HG03280 (cell line): ENCODE data around the gene MIDN.

Experiments used
- ATAC-seq: cut with Tn5 transposase; IDR thresholded peaks from one replicate; pipeline ENCODE4 v1.9.1; 2021; ENCODE audit warnings: mild to moderate bottlenecking, moderate library complexity; ENCODE audit not compliant: unreplicated experiment

The MIDN gene

DNA sequence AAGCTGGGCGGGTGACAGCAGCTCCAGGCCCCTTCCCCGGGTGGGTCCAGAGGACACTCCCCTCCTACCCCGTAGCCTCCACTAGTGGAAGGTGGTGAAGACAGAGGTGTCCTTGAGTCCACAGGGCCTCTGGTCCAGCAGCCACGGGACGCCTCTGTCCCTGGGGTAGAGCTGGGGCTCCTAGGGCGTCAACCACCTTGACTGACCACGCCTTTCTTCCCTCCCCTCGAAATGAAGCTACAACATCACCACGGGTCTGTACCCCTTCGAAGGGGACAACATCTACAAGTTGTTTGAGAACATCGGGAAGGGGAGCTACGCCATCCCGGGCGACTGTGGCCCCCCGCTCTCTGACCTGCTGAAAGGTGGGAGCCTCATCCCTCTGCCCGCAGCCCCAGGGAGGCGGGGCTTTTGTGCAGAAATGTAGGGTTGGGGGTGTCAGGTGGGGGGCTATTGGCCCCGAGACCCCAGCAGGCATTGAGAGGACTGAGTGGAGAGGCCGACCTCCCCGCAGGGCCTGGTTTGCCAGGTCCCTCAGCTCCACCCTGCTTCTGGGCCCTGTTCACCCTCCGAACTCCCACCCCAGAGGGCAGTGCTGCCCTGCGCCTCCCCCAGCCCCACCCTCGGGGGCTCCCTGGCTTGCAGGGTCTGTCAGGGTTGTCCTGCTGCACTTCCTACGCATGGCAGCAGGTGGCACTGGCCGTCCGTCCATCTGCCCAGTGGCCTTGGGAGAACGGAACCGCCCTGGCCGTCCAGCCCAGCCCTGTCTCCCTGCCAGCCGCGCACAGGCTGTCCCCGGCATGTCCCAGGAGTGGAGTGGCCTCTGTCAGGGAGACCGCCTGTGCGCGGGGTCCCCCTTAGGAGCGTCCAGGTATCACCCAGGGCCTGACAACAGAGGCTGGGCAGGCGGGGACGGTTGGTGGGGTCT, 27.1 kb upstream of the MIDN start:
- ATAC-seq, result no peak

DNA sequence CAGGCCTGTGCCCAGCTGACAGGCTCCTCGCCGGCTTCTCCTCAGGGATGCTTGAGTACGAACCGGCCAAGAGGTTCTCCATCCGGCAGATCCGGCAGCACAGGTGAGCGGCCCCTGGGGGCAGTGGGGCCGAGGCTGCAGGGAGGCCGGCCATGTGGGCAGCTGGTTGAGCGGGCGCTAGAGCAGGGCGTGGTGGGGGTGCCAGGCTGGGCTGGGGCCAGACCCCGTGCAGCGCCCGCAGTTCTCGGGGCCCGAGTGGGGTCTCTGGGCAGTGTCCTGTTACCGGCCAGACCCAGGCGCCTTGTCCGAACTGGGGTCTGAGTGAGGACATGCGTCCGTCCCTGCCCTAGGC, 26.5 kb upstream of the MIDN start:
- no peak for ATAC-seq

DNA sequence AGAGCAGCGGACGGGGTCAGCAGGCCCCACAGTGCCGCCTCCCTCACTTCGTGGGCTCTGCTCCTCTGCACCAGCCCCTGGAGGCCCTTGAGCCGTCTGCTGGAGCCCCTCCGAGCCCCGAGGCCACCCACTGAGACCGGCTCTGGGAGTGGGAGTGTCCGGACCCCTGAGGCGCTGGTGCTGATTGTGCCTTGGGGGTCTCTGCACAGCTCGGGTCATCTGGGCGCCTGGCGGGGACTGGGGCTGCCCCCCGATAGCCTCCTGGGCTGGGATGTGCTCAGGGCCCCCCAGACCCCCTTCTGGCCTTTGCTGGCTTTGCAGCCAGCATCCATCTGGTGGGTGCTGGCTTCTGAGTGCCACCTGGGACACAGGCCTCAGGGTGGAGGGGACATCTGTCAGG, 26.0 kb upstream of the MIDN start:
- no peak for ATAC-seq

DNA sequence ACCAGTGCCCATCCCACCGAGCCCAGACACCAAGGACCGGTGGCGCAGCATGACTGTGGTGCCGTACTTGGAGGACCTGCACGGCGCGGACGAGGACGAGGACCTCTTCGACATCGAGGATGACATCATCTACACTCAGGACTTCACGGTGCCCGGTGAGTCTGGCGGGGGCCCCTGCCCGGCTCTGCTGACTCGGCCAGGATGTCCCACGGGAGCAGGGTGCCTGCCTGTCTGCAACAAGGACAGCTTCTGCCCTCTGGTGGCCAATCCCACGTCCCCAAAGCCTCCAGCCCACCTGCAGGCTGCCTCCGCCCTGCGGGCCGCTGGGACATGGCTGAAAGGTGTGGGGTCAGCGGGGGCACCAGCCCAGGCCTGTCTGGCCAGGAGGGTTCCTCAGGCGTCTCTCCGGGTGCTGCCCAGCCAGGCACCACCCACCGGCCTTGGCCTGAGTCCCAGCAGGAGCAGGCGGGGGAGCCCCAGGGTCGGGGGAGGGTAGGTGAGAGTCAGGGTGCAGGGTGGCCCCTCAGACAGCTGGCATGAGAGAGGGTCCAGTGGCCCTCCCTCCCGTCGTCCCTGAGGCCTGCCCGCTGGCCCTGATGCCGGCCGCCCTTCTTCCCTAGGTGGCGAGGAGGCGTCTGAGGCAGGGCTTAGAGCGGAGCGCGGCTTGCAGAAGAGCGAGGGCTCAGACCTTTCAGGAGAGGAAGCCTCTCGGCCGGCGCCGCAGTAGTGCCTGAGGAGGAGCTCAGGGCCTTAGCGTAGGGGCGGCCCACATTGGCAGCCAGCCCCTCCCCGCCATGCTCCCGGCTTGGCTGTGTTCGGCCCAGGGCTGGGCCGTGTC, 25.1 kb upstream of the MIDN start:
- ATAC-seq, result no peak

DNA sequence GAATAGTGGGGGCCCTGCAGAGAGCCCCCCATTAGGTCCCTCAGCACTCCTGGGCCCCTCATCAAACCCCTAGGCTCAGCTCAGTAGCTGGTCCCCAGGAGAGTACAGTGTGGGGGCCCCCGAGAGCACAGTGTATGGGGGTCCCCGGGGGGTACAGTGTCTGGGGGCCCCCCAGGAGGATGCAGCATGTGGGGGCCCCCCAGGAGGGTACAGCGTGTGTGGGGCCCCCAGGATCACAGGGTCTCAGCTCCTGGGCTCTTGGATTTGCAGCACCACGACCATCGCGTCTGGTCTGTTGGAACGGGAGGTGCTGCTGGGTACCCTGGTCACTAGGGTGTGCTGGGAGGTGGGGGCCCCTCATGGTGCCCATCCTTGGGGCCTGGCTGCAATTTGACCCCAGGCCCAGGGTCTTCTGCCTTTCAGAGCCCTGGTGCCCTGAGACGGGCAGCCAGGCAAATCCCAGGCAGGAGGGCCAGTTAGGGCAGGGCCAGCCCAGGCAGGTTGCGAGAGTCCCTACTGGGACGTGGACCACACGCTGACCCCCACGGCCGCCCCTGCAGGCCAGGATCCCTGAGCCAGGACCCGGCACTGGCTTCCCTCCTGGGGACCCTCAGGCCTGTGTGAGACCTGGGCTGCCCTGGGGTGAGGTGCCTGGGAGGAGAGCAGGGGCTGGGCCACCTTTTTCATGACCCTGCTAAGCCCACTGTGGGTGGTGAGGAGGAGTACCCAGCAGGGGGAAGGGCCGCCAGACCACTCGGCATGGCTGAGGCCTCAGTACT, 24.1 kb upstream of the MIDN start:
- ATAC-seq, result no peak

DNA sequence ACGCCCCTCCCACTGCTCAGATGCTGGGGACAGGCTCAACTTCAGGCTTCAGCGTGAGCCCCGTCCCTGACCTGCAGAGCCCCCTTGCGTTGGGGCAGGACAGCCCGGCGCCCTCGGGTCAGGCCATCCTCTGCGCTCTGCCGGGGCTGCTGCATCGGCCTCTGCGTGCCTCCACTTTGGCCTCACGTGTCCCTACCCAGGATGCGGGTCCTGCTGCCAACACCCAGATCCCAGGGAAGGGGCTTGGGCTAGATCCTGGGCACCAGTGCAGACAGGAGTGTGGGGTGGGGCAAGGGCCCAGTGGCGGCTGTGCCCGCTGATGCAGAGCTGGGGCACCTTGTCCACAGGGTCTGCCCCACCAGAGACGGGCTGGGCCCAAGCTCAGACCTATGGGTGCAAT, 23.5 kb upstream of the MIDN start:
- ATAC-seq, result no peak

DNA sequence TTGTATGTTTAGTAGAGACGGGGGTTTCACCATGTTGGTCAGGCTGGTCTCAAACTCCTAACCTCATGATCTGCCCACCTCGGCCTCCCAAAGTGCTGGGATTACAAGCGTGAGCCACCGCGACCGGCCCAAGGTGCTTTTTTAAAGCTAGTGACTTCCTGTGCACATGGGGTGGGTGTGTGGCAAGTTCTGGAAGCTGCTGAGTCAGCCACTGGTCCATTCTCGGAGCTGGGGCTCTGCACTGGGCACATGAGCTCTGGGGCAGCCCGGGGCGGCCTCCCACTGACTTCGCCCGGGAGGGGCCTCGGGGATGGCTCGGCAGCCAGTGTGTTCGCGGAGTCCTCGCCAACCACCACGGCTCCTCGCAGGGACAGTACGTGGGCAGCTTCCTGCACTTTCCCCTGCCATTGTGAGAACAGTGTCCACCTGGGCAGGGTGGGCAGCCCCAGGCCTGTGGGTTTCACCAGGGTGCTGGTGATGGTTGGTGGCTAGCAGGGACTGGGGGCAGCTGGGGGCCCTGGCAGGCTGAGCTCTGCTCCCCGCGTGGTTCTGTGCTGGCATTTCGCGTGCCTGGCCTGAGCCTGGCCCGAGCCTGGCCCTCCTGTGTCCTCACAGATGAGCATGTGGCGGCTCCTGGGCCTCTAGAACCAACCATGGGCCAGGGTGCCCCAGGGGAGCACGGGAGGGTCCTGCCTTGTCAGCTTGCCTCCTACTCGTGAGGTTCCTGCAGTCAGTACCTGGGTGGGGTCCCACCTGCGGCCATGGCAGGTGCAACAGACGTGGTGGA, 22.8 kb upstream of the MIDN start:
- no peak for ATAC-seq

DNA sequence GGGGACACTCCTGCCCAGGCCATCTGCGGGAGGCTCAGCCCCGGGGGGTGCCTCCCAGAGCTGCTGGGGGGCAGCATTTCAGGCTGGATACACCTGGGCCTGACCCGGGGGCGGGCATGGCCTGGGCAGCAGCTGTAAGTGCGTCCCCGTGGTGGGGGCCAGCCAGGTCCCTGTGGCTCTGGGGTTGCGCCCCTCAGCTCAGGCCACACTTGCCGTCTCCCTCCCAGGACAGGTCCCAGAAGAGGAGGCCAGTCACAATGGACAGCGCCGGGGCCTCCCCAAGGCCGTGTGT, 22.2 kb upstream of the MIDN start:
- ATAC-seq, result no peak

DNA sequence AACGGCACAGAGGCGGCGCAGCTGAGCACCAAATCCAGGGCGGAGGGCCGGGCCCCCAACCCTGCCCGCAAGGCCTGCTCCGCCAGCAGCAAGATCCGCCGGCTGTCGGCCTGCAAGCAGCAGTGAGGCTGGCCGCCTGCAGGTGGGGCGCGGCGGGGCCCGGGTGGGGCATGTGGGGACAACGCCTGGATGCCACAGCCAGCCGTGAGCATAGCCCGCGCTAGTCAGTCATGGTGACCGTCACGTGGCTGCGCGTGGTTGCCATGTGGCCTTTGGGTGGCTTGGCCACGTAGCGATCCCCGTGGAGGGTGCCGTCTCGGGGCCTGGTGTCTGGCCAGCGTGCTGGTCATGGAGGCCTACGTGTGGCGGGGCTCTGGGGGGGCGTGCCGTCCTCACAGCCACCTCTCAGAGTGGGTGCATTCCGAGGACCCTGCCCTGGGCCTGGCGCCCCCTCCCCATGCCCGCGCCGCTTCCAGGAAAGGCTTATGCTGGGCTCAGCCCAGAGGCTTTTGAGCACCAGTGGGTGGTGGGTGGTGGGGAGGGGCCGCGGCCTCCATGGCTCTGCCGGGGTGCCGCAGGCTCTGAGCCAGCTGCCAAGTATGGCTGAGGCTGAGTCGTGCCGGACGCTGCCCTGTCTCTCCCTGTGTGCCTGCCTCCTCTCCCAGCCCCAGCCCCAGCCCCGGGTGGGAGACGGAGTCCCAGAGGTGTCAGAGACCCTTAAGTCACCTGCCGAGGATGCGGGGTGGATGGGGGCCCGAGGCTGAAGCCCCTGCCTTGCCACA, 21.7 kb upstream of the MIDN start:
- no peak for ATAC-seq

DNA sequence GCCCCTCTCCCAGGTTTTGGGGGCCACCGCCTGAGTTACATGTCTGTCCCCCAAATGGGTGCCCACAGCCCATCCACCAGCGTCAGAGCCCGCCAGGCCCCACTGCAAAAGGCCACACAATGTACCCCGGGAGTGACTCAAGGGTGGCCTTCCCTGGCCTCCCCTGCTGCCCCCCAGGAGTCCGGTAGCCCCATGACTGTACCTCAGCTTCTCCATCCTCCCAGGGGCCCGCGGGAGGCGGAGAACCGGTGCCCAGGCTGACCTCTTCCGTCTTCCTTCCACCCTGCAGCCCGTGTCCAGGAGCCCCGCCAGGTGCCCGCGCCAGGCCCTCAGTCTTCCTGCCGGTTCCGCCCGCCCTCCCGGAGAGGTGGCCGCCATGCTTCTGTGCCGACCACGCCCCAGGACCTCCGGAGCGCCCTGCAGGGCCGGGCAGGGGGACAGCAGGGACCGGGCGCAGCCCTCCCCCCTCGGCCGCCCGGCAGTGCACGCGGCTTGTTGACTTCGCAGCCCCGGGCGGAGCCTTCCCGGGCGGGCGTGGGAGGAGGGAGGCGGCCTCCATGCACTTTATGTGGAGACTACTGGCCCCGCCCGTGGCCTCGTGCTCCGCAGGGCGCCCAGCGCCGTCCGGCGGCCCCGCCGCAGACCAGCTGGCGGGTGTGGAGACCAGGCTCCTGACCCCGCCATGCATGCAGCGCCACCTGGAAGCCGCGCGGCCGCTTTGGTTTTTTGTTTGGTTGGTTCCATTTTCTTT, 20.9 kb upstream of the MIDN start:
- ATAC-seq, result no peak

DNA sequence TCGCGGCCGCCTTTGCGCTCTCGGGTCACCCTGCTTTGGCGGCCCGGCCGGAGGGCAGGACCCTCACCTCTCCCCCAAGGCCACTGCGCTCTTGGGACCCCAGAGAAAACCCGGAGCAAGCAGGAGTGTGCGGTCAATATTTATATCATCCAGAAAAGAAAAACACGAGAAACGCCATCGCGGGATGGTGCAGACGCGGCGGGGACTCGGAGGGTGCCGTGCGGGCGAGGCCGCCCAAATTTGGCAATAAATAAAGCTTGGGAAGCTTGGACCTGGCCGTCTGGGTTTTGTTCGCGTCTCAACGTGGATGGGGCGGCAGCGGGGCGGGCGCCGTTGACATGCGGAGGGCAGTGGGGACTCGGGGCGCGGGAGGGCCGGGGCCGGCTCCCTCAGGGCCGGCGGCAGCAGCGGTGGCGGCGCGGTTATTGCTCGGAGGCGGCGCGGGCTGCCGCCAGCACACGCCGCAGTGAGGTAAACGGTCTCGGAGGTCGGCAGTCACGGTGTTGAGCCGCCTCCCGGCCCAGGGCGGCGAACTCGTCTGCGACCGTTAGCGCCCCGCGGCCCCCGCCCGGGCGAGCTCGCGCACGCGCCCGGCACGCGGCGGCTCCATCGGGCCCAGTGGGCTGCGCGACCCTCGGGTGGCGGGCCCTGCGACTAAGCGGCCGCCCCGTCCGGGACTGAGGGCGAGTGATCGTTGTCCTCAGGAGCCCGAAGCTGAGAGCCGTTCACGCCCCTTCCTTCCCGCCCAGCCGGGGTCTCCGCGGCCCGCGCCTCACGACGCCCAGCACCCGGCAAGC, 20.0 kb upstream of the MIDN start:
- no peak for ATAC-seq

DNA sequence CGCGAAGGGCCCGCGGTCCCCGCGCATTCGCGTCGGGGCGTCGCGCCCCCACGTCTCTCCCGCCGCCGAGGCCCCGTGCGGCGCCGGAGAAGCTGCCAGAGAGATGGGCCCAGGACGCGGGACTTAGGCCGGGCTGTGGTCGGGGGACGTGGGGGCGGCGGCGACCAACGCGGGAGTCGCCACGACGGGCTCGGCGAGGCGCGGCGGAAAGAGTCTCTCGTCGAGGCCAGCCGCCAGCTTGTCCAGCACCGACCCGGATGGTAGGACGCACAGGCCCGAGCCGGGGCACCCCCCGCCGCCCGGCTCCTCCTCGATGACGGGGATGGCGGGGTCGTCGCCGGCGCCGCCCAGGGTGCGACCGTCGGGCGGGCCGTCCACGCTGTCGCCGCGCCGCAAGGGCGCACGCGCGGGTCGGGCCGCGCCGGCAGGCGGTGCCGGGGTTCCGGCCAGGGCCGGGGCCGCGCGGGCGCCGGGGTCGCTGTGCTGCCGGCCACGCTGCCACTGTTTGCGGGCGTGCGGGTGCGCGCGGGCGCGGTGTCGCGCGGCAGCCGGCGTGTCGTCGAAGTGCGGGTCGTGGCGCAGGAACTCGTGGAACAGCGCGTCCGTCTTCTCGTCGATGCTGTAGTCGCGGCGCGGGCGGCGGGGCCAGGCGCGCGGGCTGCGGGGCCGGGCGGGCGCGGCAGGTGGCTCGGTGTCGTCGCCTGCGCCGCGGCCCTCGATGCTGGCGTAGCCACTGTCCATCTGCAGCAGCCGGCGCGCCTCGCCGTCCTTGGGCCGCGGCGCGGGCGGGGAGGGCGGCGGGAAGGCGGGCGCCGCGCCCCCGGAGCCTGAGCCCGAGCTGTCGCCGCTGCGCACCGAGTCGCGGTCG, 19.1 kb upstream of the MIDN start:
- ATAC-seq, result no peak

DNA sequence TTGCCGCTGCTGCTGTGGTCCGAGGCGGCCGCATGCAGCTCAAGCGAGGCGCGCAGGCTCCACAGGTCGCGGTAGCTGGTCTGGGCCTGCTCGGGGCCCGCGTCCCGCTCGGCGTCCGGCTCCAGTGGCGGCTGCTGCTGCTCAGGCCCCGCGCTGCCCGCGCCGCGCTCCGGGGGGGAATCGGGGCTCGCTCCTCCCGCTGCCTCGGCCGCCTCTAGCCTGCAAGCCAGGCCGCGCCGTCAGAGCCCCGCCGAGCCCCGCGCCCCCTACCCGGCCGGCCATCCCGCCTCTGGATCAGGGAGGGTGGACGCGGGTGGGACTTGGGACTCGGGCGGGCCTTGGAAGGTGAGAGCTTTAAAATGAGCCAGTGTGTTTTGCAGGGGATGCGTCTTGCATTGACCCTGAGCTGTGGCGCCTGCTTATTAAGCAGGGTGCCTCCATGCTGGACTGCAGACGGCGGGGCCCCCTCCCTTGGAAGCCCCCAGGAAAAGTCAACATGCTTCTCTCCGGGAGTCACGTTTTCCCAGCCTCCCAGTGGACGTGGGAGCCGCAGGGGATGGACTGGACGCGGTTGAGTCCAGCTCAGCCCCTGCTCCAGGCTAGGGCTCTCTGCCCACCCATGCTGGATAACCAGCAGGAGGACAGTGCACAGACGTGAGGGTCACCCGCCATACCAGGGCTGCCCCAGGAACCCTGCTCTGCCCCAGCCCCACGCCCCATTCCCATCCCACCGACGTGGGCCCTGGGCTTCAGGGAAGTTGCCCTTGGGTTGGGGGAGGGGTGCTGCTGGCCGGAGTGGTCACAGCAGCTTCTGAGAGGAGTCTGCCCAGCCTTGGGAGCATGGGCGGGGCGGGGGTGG, 18.2 kb upstream of the MIDN start:
- ATAC-seq, result no peak

DNA sequence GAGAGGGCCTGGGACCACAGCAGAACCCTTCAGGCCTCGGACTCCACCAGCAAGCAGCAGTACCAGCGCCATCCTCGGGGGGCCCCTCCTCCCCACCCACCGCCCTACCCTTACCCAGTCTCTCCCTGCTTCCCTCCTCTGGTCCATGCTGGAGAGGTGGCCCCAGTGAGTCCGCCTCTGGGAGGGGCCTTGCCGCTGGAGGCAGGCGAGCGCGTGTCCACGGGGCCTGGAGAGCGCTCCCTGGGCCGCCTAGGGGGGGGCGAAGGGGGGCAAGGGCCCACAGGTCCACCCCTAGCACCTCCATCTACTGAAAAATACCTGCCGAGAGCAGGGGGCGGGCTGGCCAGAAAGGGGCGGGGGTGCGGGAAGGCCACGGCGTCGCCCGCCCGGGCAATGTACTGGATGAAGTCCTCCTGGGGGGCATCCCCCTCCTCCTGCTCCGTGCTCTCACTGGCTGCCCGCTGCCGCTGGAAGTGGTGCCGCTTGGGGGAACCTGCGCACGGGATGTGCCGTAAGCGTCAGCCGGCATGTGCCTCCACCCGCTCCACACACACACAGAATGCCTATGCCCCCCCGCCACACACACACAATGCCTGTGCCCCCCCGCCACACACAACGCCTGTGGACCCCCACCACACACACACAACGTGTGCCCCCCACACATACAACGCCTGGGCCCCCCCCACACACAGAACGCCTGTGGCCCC, 17.4 kb upstream of the MIDN start:
- ATAC-seq, result no peak

DNA sequence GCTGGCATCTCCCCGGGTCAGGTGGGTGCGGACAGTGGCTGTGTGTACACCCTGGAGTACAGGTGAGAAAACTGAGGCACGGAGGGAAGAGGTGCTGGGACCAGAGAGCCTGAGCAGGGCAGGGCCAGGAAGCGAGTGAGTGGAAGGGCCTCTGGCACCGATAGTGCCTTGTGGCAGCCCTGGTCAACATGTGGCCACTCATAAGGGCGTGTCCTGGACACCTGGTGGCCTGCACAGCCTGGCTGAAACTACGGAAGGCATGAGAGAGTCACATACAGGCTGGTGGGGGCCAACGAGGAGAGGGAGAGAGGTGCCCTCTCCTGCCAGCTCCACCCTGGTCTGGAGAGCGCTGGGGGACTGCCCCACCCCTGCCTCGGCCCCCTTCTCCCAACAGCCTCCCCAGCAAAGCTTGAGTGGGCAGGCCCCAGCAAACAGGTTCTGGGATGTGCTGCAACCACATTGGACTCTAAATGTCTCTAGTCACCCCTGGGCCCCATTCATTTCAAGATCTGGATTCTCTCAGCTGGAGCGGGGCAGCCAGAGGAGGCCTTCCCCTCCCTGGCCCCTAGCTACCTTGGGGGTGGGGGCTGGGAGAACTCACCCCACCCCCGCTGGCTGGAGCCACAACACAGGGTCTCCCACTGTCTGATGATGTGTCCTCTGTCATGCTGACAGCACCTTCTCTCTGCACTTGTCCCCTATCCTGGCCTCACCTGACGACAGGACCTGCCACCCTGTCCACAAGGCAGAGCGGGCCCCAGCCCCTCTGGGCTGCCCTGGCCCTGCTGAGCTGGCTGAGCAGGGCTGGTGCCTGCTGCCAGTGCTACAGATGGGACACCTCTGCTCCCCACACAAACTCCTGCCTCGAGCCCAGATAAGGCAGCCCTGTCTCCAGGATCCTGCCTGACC, 16.4 kb upstream of the MIDN start:
- no peak for ATAC-seq
